WTC11 (cell line): ENCODE data around the gene BCLAF1.

Experiments
- CREM ChIP-seq: sonication (generic); formaldehyde crosslinking; IDR thresholded peaks from 2 replicates; pipeline ENCODE4 v1.8.1; 2022; ENCODE audit warnings: mild to moderate bottlenecking, missing genetic modification reagents, moderate library complexity
- CTCF ChIP-seq: fragments of 200-600 bp; IDR thresholded peaks from 2 replicates; pipeline ENCODE4 v1.8.0; 2022; ENCODE audit warnings: antibody characterized with exemption
- FOXP4 ChIP-seq: sonication (generic); formaldehyde crosslinking; IDR thresholded peaks from 2 replicates; pipeline ENCODE4 v1.8.0; 2022; ENCODE audit warnings: mild to moderate bottlenecking, missing genetic modification reagents
- IRF2 ChIP-seq: sonication (generic); formaldehyde crosslinking; IDR thresholded peaks from 2 replicates; pipeline ENCODE4 v1.8.0; 2022; ENCODE audit warnings: low read depth, missing genetic modification reagents, borderline replicate concordance
- NR2C2 ChIP-seq: sonication (generic); formaldehyde crosslinking; IDR thresholded peaks from 2 replicates; pipeline ENCODE4 v1.8.0; 2022; ENCODE audit warnings: mild to moderate bottlenecking, missing genetic modification reagents
- PRDM15 ChIP-seq: sonication (generic); formaldehyde crosslinking; IDR thresholded peaks from 2 replicates; pipeline ENCODE4 v1.8.0; 2022; ENCODE audit warnings: missing genetic modification reagents
- TEAD1 ChIP-seq: sonication (generic); formaldehyde crosslinking; IDR thresholded peaks from 2 replicates; pipeline ENCODE4 v1.8.0; 2022; ENCODE audit warnings: mild to moderate bottlenecking, missing genetic modification reagents
- ZNF121 ChIP-seq: sonication (generic); formaldehyde crosslinking; IDR thresholded peaks from 2 replicates; pipeline ENCODE4 v1.8.0; 2023; ENCODE audit warnings: missing genetic modification reagents

GRCh38 chr6:136265101-136265500 lies 24.5 kb downstream of the BCLAF1 start:
- no peak for TF ChIP-seq CREM (CRISPR knock-in tag)
- TF ChIP-seq NR2C2, result no peak
- TF ChIP-seq PRDM15 (CRISPR knock-in tag), result no peak
- TF ChIP-seq ZNF121 (CRISPR knock-in tag), result no peak
- no peak for TF ChIP-seq IRF2 (CRISPR knock-in tag)
- TF ChIP-seq CTCF, result no peak
- TF ChIP-seq TEAD1 (CRISPR knock-in tag), result no peak
- TF ChIP-seq FOXP4 (CRISPR knock-in tag), result no peak
